Activated T-cell treated with anti-CD3 and anti-CD28 coated beads, Interleukin-2, amount 50 U/mL, for 72 hours (primary cell): ENCODE data around the gene CLVS2. TPM values are rescaled to one million over a fixed set of nuclear protein-coding genes. Genes with fewer than 3 reads are reported as not detected.

ENCODE experiments used
- ATAC-seq, 2 donors: fragments of 150-1000 bp; cut with Tn5 transposase; replicated peaks in 1 of 2; 2 replicates each; pipeline ENCODE4 v1.10.0; 2021; ENCODE audit warnings: moderate library complexity in 2 of 2, mild to moderate bottlenecking in 1 of 2
- DNase-seq, 2 donors: peaks; one replicate each; pipeline ENCODE4 v3.0.0; 2021 to 2022; ENCODE audit warnings: mixed read lengths in 1 of 2
- H3K27ac Mint-ChIP-seq: one replicate; pipeline ENCODE4 v1.8.0; 2022; ENCODE audit warnings: mild to moderate bottlenecking, moderate library complexity, mixed read lengths
- H3K27me3 Mint-ChIP-seq: one replicate; pipeline ENCODE4 v1.8.0; 2022; ENCODE audit warnings: low read depth, mixed read lengths
- H3K36me3 Mint-ChIP-seq, 2 donors: one replicate each; pipeline ENCODE4 v1.8.0; 2022; ENCODE audit warnings: mixed read lengths in 2 of 2, mild to moderate bottlenecking in 1 of 2; ENCODE audit not compliant: insufficient read depth in 2 of 2
- H3K4me1 Mint-ChIP-seq: one replicate; pipeline ENCODE4 v1.8.0; 2022; ENCODE audit warnings: low read depth, mixed read lengths
- H3K4me3 Mint-ChIP-seq, 2 donors: one replicate each; pipeline ENCODE4 v1.8.0; 2022; ENCODE audit warnings: mild to moderate bottlenecking in 2 of 2, mixed read lengths in 2 of 2, moderate library complexity in 2 of 2
- H3K9me3 Mint-ChIP-seq, 2 donors: one replicate each; pipeline ENCODE4 v1.8.0; 2022; ENCODE audit warnings: mixed read lengths in 2 of 2
- total RNA-seq, 2 donors: library from RNA; stranded (reverse); gene quantifications; one replicate each; pipeline ENCODE4 v1.2.3, GENCODE V29; 2022

Gene CLVS2
- total RNA-seq, 2 donors from 2014 or later = not detected

- no peaks in the 10 kb centered on the region for H3K36me3 Mint-ChIP-seq
- no peaks in the 10 kb centered on the region for H3K27me3 Mint-ChIP-seq
- no peak overlapping the region for H3K4me3 Mint-ChIP-seq
- DNase-seq (no peak), ATAC-seq (no peak)
- no peaks in the 10 kb centered on the region for H3K4me1 Mint-ChIP-seq
- no peak overlapping the region for H3K27ac Mint-ChIP-seq
- peaks cover 5 to 8% of the 10 kb centered on the region in 2 donors for H3K9me3 Mint-ChIP-seq
These were observed 46.4 kb downstream of the CLVS2 start for GRCh38 chr6:123042401-123042800.

- ATAC-seq (no peak), DNase-seq (no peak)
- Mint-ChIP-seq H3K9me3 (peaks cover 4% of the 10 kb centered on the region in 2 donors), H3K4me3 (no peak overlapping the region), H3K4me1 (no peaks in the 10 kb centered on the region), H3K27ac (no peak overlapping the region), H3K36me3 (no peaks in the 10 kb centered on the region), H3K27me3 (no peaks in the 10 kb centered on the region)
These were observed 48.4 kb downstream of the CLVS2 start for GRCh38 chr6:123044341-123044860.

GRCh38 chr6:123053602-123054225 lies 57.7 kb downstream of the CLVS2 start:
- Mint-ChIP-seq H3K27ac (no peak overlapping the region), H3K27me3 (no peaks in the 10 kb centered on the region), H3K4me1 (no peaks in the 10 kb centered on the region), H3K9me3 (peaks cover 0 to 3% of the 10 kb centered on the region in 2 donors), H3K36me3 (no peaks in the 10 kb centered on the region), H3K4me3 (no peak overlapping the region)
- ATAC-seq (no peak), DNase-seq (no peak)

DNA sequence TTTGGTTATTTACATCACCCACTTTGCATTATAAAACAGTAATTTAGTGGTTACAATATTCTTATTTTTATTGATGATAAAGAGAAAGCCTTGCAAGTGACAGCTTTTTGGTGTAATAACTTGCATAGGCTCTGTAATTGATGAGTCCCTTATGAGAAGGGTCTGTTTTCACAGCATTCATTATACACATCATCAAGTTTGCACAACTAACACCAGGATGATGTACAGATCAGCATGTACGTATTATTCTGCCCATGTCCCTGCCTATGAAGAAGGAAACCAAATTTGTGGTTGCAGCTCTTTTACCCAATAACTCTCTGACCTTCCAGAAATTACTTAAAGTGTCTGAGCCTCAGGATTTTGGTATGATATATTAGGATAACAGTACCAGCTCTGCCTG lies 59.2 kb downstream of the CLVS2 start:
- H3K36me3 Mint-ChIP-seq = no peaks in the 10 kb centered on the region

GRCh38 chr6:123062670-123063069 lies 66.6 kb downstream of the CLVS2 start:
- Mint-ChIP-seq H3K4me1 (no peaks in the 10 kb centered on the region), H3K36me3 (no peaks in the 10 kb centered on the region), H3K27ac (no peak overlapping the region), H3K9me3 (peaks cover under 1 to 2% of the 10 kb centered on the region in 2 donors), H3K27me3 (no peaks in the 10 kb centered on the region), H3K4me3 (no peak overlapping the region)
- ATAC-seq (no peak), DNase-seq (no peak)

More for the DNA sequence above, 59.2 kb downstream of the CLVS2 start:
- no peaks in the 10 kb centered on the region for H3K4me1 Mint-ChIP-seq
- no peak for ATAC-seq
- H3K9me3 Mint-ChIP-seq = peaks cover 2 to 3% of the 10 kb centered on the region in 2 donors
- H3K27me3 Mint-ChIP-seq = no peaks in the 10 kb centered on the region
- H3K4me3 Mint-ChIP-seq = no peak overlapping the region
- DNase-seq = no peak
- H3K27ac Mint-ChIP-seq = no peak overlapping the region

DNA sequence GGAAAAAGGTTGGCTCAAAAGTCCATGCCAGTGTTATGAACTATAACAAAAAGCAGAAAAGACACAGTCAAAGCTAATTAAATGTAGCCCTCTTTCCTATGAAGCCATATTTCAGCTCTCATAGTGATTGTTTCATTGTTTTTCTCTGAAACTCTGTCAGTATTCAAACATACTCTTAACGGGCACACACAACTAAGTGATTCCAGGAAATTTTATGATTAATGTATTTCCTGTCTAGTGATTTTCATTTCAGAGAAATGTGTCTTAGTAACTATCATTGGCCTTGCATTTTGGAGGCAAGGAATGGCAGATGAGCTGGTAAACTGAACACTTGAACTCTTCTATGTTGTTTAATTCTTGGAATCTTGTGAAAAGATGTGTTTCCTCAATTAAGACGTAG lies 68.0 kb downstream of the CLVS2 start:
- DNase-seq = no peak
- no peak for ATAC-seq
- Mint-ChIP-seq H3K27ac (no peak overlapping the region), H3K9me3 (no peaks in the 10 kb centered on the region), H3K36me3 (no peaks in the 10 kb centered on the region), H3K27me3 (no peaks in the 10 kb centered on the region), H3K4me1 (no peaks in the 10 kb centered on the region), H3K4me3 (no peak overlapping the region)

DNA sequence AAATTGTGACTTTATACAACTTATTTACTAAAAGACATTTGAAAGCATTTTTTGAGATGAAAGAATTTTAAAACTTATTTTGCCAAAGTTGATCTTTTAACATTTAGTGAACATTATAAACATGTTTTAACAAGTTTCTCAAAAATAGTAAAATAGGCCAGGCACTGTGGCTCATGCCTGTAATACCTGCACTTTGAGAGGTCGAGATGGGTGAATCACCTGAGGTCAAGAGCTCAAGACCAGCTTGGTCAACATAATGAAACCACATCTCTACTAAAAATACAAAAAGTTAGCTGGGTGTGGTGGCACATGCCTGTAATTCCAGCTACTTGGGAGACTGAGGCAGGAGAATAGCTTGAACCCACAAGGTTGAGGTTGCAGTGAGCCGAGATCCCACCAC lies 78.6 kb downstream of the CLVS2 start:
- H3K27ac Mint-ChIP-seq = no peak overlapping the region
- no peaks in the 10 kb centered on the region for H3K27me3 Mint-ChIP-seq
- H3K4me1 Mint-ChIP-seq = no peaks in the 10 kb centered on the region

DNA sequence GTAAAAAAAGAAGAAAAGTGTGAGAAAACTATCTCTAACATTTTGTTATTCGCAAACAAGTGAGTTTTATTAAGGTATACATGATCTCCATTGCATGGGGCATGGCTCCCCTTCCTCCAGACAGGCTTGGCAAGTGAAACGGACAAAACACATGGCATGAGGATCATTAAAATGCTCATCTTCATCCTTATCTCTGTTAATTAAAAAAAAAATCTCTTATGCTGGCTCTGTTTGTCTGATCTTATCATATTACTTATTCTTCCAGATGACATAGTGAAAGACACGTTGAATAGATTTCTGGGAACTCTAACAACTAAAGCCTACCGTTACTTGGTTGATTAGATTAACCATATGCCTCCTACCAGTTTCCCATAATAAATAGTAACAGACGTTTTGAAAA lies 89.4 kb downstream of the CLVS2 start:
- Mint-ChIP-seq H3K27ac (no peak overlapping the region), H3K36me3 (no peaks in the 10 kb centered on the region), H3K4me3 (no peak overlapping the region), H3K27me3 (no peaks in the 10 kb centered on the region), H3K4me1 (no peaks in the 10 kb centered on the region), H3K9me3 (peaks cover 2 to 4% of the 10 kb centered on the region in 2 donors)
- ATAC-seq (no peak), DNase-seq (no peak)

More for the DNA sequence above, 78.6 kb downstream of the CLVS2 start:
- Mint-ChIP-seq H3K9me3 (peaks cover 2 to 3% of the 10 kb centered on the region in 2 donors), H3K36me3 (no peaks in the 10 kb centered on the region), H3K4me3 (no peak overlapping the region)
- ATAC-seq (no peak), DNase-seq (no peak)

DNA sequence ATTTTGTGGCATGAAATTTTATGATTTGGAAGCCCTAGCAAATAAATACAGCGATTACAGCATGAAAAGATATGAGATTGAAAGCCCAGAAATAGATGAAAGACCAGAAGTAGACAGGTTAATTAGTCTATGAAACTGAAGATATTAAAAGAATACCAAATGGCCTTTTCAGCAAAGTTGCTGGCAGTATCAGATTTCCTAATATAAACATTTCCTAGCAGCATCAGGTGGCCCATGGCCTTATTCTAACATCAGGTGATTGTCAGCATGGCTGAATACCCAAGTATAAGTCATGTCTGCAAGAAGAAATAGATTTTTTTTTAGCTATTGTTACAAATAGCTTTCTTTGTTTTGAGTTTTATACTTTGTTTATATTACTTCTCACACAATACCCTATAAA lies 93.2 kb downstream of the CLVS2 start:
- ATAC-seq (no peak), DNase-seq (no peak)
- no peaks in the 10 kb centered on the region for H3K27me3 Mint-ChIP-seq
- H3K9me3 Mint-ChIP-seq = peaks cover 2% of the 10 kb centered on the region in 2 donors
- no peak overlapping the region for H3K4me3 Mint-ChIP-seq
- no peak overlapping the region for H3K27ac Mint-ChIP-seq
- no peaks in the 10 kb centered on the region for H3K4me1 Mint-ChIP-seq
- H3K36me3 Mint-ChIP-seq = no peaks in the 10 kb centered on the region

DNA sequence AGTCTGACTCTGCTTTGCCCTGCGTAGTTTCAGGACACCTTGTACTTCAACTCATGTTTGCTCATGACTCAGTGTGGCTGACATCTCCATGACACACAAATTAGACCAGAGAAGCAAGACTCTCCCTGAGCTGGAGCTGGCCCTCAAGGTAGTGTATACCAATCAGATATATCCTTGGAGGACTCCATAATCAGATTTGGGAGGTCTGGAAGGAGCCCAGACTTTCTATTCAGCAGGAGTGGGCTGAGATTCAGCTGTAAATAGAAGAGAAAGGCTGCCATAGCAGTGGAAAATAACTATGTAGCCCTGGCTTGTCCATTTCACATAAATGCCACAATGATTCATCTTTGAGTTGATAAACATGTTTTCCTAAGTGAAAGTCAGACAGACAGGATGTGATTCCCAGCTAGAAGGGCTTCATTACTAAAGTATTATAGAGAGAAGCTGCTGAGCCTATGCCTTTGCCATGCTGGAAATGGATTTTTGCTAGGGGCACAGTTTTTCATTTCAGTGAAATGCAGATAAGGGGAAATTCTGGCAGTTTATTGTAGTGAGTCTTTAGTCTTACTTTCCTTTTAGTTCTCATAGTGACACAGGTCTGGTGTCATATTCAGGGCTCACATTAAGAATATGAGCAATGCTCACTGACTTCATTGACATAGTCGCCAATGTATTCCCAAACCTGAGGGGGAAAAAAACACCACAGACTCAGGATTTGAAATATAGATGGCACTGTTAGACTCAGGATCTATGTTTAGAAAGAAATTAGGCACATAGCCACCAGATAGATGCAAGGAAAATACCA lies 95.3 kb downstream of the CLVS2 start:
- ATAC-seq (no peak), DNase-seq (no peak)
- Mint-ChIP-seq H3K27ac (no peak overlapping the region), H3K9me3 (peaks cover 0 to 4% of the 10 kb centered on the region in 2 donors), H3K4me1 (no peaks in the 10 kb centered on the region), H3K4me3 (no peak overlapping the region), H3K36me3 (no peaks in the 10 kb centered on the region), H3K27me3 (no peaks in the 10 kb centered on the region)

- Mint-ChIP-seq H3K4me1 (no peaks in the 10 kb centered on the region), H3K9me3 (peaks cover 0 to 4% of the 10 kb centered on the region in 2 donors), H3K27ac (no peak overlapping the region), H3K27me3 (no peaks in the 10 kb centered on the region), H3K36me3 (no peaks in the 10 kb centered on the region), H3K4me3 (no peak overlapping the region)
- DNase-seq (no peak), ATAC-seq (no peak)
These were observed 95.8 kb downstream of the CLVS2 start for GRCh38 chr6:123091896-123092271.

- Mint-ChIP-seq H3K27me3 (no peaks in the 10 kb centered on the region), H3K4me3 (no peak overlapping the region), H3K27ac (no peak overlapping the region), H3K9me3 (peaks cover 2 to 12% of the 10 kb centered on the region in 2 donors), H3K36me3 (no peaks in the 10 kb centered on the region), H3K4me1 (no peaks in the 10 kb centered on the region)
- no peak for ATAC-seq
- DNase-seq = no peak
These were observed 98.8 kb downstream of the CLVS2 start for GRCh38 chr6:123094795-123095194.

GRCh38 chr6:123105561-123105960 lies 109.5 kb downstream of the CLVS2 start:
- Mint-ChIP-seq H3K27ac (no peak overlapping the region), H3K4me1 (no peaks in the 10 kb centered on the region)
- ATAC-seq = no peak

More at GRCh38 chr6:123105561-123105960, 109.5 kb downstream of the CLVS2 start:
- no peak overlapping the region for H3K4me3 Mint-ChIP-seq
- no peaks in the 10 kb centered on the region for H3K36me3 Mint-ChIP-seq
- H3K9me3 Mint-ChIP-seq = peaks cover 4% of the 10 kb centered on the region in 2 donors
- no peak for DNase-seq
- H3K27me3 Mint-ChIP-seq = no peaks in the 10 kb centered on the region
